Sigmoid colon (tissue), 4 donors: Measurements from ENCODE around the gene NAV1.

ENCODE experiments used
- CTCF ChIP-seq, 4 experiments: fragments of 450-650 bp in 3 of 4; fragments of 200-600 bp in 1 of 4; IDR thresholded peaks; one replicate each; pipeline ENCODE4 v1.5.1; 2016 to 2019; ENCODE audit warnings: antibody characterized with exemption in 4 of 4, mild to moderate bottlenecking in 3 of 4, moderate library complexity in 2 of 4
- EP300 ChIP-seq, 4 donors: sonication (generic); formaldehyde crosslinking; IDR thresholded peaks; one replicate each; pipeline ENCODE4 v1.6.1; 2017; ENCODE audit warnings: antibody characterized with exemption in 4 of 4
- POLR2A ChIP-seq, 2 donors: fragments of 450-650 bp; IDR thresholded peaks; one replicate each; pipeline ENCODE4 v1.6.1; 2016; ENCODE audit warnings: antibody characterized with exemption in 2 of 2, mild to moderate bottlenecking in 2 of 2, moderate library complexity in 2 of 2

GRCh38 chr1:201517631-201518030 lies 21.3 kb upstream of the NAV1 start:
- TF ChIP-seq EP300 (IDR thresholded peaks at IDR 0.05) (no peak), POLR2A (IDR thresholded peaks at IDR 0.05) (no peak), CTCF (IDR thresholded peaks at IDR 0.05) (no peak)
